Measurements from ENCODE around the gene MYO3A.
"Not testable (repeated sequence)": the region's sequence is repeated elsewhere in the genome, so short reads cannot be mapped to it uniquely, and the experiment has no call there.

Gene MYO3A

GRCh38 chr10:26090026-26090425 is 156.0 kb downstream of the MYO3A start:
- DNase-seq (ENCODE audit: low read depth in 2 of 2) = no peak

- DNase-seq (ENCODE audit: low read depth in 2 of 2) = no peak
These were observed 156.7 kb downstream of the MYO3A start for GRCh38 chr10:26090762-26091161.

GRCh38 chr10:26093229-26093628 is 159.2 kb downstream of the MYO3A start:
- no peak for DNase-seq (ENCODE audit: low read depth in 2 of 2)

- no peak for DNase-seq (ENCODE audit: low read depth in 2 of 2)
These were observed 161.8 kb downstream of the MYO3A start for GRCh38 chr10:26095781-26096180.

- not testable (repeated sequence) for DNase-seq (ENCODE audit: low read depth in 2 of 2)
These were observed 163.5 kb downstream of the MYO3A start for GRCh38 chr10:26097549-26097948.

GRCh38 chr10:26112532-26112931 is 178.5 kb downstream of the MYO3A start:
- DNase-seq (ENCODE audit: low read depth in 2 of 2) = no peak

GRCh38 chr10:26138613-26139012 is 204.6 kb downstream of the MYO3A start:
- no peak for DNase-seq (ENCODE audit: low read depth in 2 of 2)

- no peak for DNase-seq (ENCODE audit: low read depth in 2 of 2)
These were observed 222.0 kb downstream of the MYO3A start for GRCh38 chr10:26156019-26156418.

- no peak for DNase-seq (ENCODE audit: low read depth in 2 of 2)
These were observed 223.7 kb downstream of the MYO3A start for GRCh38 chr10:26157734-26158133.

- no peak for DNase-seq (ENCODE audit: low read depth in 2 of 2)
These were observed 235.4 kb downstream of the MYO3A start for GRCh38 chr10:26169466-26169865.

GRCh38 chr10:26172131-26172530 is 238.1 kb downstream of the MYO3A start:
- no peak for DNase-seq (ENCODE audit: low read depth in 2 of 2)

- no peak for DNase-seq (ENCODE audit: low read depth in 2 of 2)
These were observed 239.8 kb downstream of the MYO3A start for GRCh38 chr10:26173837-26174236.

- no peak for DNase-seq (ENCODE audit: low read depth in 2 of 2)
These were observed 243.3 kb downstream of the MYO3A start for GRCh38 chr10:26177341-26177740.

- no peak for DNase-seq (ENCODE audit: low read depth in 2 of 2)
These were observed 260.2 kb downstream of the MYO3A start for GRCh38 chr10:26194275-26194674.

GRCh38 chr10:26197248-26197647 is 263.2 kb downstream of the MYO3A start:
- no peak for DNase-seq (ENCODE audit: low read depth in 2 of 2)

GRCh38 chr10:26198119-26198518 is 264.1 kb downstream of the MYO3A start:
- no peak for DNase-seq (ENCODE audit: low read depth in 2 of 2)

GRCh38 chr10:26199841-26200240 is 265.8 kb downstream of the MYO3A start:
- no peak for DNase-seq (ENCODE audit: low read depth in 2 of 2)

- no peak for DNase-seq (ENCODE audit: low read depth in 2 of 2)
These were observed 271.2 kb downstream of the MYO3A start for GRCh38 chr10:26205223-26205622.

GRCh38 chr10:26211781-26212444 is 277.9 kb downstream of the MYO3A start:
- no peak for DNase-seq (ENCODE audit: low read depth in 2 of 2)

- DNase-seq (ENCODE audit: low read depth in 2 of 2) = no peak
These were observed 278.5 kb downstream of the MYO3A start for GRCh38 chr10:26212511-26212910.

- no peak for DNase-seq (ENCODE audit: low read depth in 2 of 2)
These were observed 279.2 kb downstream of the MYO3A start for GRCh38 chr10:26213157-26213800.

- DNase-seq (ENCODE audit: low read depth in 2 of 2) = no peak
These were observed 280.0 kb downstream of the MYO3A start for GRCh38 chr10:26214004-26214403.

GRCh38 chr10:26214551-26215395 is 280.7 kb downstream of the MYO3A start:
- no peak for DNase-seq (ENCODE audit: low read depth in 2 of 2)
